Right renal pelvis (tissue), 4 donors: ENCODE results near the gene SORCS1. TPM values are rescaled to one million over a fixed set of nuclear protein-coding genes. Genes with fewer than 3 reads are reported as not detected.

Experiments used
- DNase-seq, 4 donors: peaks; one replicate each; pipeline ENCODE4 v3.0.0-alpha.2; 2013; ENCODE audit warnings: low read depth in 4 of 4, low spot score in 3 of 4, missing footprints in 1 of 4
- polyA plus RNA-seq, 4 donors: library from polyadenylated mRNA; unstranded; fragments of 120-200 nt; gene quantifications; one replicate each; pipeline ENCODE4 v1.2.1, GENCODE V29; 2013; ENCODE audit not compliant: insufficient read length in 4 of 4

The SORCS1 gene
- polyA plus RNA-seq, 4 donors: 7.5 to 21.1 (median 16.1) TPM

DNA sequence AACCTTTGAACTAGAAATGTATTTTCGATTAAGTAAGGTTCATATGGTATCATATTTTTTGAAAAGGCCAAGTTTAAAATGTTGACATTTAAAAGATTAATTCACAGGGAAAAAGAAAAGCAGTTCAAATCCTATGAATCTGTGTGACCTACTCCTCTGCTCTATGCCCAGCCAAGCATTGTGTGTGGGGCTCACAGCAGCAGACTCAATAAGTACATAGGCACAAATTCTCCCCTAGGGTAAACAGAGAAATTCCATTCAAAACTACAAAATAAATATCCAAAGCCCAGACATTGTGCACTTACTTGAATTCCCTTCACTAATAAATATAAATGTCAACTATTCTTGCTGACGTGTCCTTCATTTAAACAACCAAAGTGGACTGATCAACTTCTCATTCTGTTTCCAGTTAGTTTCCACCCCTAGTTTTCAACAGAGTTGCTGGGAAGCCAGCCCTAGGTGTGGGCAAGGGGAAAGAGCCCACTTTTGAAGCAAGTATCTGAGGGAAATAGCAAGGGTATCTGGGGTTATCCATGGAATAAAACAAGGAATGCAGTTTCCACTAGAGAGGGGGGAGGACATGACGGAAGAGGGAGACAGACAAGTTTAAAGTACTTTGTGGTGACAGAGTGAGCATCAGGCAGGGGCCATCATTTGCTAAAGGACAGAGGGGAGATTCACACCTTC, 533.3 kb downstream of the SORCS1 start:
- no peak for DNase-seq

DNA sequence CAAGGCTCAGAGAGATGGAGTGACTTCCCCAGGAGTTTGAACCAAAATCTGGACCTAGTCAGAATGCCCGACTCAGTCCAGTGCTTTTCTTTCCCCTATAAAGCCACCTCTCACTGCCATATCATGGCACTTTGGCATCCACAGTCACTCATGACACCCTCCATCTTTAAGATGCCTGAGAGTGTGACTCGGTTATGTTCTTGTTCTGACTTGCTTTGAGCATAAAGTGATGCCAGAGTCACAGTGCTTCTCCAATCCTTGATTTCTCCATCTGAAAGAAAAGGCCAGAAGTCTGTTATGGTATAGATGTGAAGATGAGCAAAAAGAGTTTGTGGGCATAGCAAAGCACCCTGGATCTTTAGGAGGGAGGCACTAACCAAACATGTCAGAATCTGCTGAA, 538.1 kb downstream of the SORCS1 start:
- no peak for DNase-seq

DNA sequence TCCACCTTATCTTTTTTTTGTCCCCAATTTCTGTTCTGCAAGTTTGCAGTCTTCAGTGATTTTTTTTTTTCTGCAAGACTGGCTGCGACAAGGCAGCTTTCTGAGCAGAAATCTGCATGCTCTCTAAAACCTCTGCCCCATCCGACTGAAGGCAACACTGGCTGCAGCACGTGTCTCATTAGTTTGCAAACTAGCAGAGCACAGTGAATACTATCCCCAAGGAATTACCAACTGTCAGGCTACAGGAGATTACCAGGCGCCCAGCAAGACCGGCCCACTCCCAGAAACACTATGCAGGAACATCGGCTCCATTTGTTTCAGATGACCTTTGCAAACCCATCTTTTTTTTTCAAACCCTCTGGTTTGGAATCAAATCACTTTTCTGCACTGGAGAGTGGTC, 538.8 kb downstream of the SORCS1 start:
- no peak for DNase-seq

DNA sequence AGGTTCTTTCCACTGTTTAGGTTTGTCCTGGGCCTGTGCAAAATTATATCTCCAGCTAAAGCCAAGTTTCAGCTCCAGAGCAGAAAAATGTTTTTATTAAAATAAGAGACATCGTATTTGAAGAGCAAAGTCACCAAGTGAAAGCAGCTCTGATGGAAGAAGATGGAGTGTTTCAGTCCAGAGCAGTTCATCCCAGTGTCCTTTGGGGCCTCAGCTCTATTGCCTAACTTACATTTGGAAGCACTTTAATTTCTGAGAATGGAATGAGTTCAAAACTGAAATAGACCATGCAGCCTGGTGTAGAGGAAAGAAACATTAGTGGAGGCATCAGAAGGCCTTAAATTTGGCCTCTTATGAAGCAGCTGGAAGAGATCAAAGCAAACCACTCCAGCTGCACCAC, 545.2 kb downstream of the SORCS1 start:
- DNase-seq: no peak

DNA sequence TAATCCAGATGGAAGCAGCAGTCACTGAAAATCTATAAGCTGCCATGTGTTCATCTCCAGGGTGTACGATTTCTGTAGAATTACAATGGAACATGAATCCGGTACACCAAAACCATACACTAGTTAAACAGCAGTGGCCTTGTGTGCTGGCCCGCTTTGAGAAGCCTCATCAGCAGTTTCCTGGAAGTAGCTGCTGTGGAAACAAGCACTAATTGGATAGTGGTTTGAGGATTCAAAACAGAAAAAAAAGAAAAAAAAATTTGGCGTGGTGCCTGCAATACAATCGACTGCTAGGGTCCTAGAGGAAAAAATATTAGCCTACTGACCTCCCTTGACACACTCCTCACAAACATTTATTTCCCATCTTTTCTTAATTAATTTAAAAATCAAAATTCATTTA, 545.9 kb downstream of the SORCS1 start:
- no peak for DNase-seq

DNA sequence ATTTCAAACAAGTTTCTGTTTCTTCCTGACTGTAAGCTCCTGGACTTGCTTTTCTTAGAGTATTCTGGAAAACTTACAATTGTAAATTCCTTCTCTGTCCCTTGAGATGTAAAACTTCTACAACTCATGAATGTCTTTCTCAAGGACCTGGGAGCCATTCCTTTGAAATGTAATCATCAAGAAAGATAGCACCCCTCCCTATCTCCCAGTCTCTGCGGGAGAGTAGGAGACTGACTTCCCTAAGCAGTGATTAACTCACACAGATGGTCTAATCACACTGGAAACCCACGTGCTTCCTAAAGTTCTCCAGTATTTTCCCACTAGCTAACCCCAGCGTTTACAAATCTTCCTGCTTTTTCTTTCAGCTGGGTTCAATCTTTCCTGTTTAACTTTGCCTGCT, 549.4 kb downstream of the SORCS1 start:
- no peak for DNase-seq

DNA sequence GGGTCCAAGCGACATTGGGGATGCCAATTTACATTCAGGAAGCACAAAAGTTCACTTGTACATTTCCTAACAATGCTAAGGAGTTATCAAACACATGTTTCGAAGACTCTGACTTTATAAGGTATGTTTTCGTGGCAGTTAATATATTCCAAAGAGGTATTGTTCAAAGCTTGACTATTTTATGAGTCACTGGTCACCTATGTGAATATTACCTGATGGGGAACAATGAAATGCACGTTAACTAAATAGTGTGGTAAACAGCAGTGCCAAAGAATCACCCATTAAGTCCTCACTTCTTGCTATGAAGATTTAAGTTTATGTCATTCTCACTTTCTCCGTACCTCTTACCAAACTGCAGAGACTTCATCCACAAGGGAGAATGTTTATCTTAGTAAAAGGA, 550.2 kb downstream of the SORCS1 start:
- DNase-seq: no peak

DNA sequence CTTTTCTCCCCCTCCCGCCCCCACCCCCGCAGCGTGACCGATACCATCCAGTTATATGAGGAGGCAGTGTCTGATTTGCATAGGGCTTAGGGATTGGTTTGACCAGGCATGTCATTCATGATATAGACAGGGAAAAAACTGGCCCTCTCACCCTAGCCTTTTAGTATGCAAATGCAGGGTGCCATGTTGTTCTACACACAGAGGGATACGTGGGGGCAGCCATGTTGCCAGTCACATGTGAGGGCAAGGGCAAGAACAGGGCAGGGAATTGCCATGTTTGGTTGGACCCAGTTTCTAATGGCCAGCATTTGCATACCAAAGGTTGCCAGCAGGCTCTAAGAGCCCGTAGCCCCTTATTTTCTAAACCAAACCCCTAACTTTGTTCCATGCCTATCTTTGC, 552.1 kb downstream of the SORCS1 start:
- no peak for DNase-seq

DNA sequence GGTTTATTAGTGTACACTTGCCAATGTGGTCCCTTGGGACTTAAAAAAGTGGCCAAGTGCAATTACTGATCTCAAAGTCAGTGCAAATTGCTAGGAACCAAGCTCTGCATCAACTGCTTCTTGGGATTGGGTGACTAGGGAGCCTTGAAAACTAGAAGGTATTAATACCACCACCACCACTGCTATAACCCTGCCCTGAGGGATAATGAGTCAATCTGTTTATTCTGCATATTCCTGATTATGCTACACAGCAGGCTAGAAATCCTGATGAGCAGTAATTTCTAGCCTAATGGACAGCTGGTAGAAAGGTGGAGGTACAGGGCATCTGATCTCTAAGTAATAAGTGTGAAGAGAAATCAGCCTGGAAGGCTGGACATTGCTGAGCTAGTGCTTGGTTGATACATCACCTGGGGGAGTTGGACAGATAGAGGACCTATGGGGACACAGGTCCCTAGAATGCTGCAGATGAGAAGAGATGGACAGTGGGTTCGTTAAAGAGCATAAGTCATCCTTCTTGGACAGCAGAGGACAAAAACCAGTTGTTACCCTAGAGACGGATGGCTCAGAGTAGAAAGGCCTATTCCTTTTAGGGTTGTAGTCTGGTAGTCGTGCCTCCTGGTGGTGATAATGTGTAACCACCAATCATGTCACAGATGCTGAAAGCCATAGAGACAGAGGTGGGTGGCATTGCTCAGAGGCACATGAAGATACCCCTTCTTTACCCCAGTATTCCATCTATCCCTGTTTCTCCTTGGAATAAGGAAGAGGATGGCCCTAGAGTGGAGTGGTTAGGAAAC, 554.8 kb downstream of the SORCS1 start:
- no peak for DNase-seq

DNA sequence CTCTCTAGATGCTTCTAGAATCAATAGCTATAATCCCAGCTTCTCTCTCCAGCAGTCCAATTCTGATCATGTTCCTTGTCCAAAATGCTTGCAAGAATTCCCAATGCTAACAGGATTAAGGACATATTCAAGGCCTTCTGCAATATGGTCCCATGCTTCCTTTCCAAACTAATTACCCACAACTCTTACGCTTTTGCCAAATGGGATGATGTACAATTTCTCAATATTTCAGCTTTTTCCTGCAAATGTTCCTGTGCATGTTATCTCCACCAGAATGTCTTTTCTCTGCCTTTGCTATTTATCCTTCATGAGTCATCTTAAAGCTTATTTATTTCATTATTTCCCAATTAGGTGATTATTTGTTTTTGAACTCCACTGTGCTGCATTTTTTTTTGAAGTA, 556.4 kb downstream of the SORCS1 start:
- no peak for DNase-seq

DNA sequence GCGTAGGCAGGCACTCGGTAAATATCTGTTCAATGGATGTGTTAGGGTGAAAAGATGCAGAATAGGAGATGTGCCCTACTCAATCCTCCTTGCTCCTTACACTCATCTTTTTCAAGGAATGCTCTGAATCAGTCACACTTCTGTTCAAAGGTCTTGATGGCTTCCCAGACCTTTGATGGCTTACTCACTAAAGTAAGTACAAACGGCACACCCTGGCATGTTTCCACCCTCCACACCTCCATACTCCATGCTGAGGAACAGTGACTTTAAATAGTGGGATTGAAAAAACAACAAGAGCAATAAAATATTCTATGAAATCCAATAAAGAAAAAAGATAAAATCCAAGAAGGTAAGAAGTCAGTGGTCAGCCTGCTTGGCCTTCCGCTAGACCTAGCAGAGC, 569.2 kb downstream of the SORCS1 start:
- DNase-seq: no peak

DNA sequence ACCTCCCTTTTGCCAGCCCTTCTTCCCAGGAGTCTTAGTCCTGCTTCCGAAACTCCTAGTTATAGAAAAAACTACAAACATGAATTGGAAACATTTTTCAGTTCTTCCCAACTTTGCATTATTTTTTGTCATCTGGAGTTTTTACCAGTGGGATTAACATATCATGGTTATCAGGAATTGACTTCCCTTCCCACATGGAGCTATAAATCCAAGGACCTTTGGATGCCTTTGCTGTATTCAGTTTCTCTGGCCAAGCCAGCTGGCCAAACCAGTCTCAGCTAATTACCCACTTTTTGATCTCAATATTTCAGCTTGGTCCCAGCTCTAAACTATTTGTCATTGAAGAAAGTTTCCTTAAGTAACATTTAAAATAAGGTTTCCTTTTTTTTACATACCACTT, 570.6 kb downstream of the SORCS1 start:
- no peak for DNase-seq

DNA sequence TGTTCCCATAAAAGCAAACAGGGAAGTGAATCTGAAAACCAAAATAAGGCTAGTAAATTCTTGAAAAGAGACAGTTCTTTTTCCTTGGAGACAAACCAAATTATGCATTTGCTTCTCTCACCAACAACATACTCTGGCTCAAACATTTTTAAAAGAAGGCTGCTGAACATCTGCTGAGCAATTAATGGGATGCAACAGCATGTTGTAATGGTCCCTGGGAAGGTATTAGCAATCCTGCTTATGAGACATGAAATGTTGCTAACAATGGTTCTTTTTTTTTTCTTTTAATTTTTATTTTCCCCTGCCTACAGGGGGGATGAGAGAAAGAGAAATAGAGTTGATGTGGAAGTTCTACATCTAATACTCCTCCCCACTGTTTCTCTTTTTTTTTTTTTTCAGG, 572.1 kb downstream of the SORCS1 start:
- no peak for DNase-seq

DNA sequence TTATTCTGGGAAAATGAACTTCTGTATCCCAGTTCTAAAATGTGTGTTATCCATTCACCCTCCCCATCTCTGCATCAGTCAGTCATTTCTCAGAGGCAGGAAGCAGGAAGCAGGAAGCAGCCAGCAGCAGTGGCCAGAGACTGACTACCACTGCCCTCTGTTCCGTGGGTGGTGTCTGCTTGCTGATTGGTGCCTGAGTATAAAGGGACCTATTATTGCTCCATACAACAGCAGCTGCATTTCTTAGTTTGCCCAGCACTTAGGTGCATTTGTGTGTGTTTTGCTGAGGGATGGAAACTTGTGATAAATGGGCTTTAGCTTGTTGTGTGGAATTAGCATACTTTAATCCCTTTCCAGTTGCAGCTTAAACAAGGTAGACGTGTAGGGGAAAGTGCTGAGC, 582.2 kb downstream of the SORCS1 start:
- DNase-seq: no peak

DNA sequence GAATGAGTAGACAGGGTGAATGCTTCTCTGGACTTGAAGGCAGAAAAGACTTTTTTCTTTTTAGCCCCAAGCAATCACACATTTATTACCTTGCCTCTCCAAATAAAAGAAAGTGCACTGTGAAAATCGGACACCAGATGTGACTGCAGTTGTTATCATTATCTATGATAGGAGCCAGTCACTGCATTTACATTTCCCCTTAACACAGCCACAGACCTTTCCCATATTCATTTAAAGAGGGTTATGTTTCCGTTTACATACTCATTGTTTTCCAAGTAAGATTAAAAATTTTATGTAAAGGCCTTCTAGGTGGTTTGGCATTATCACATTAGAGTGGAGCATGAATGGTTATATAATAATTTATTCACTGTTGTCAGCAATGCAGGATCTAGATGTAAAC, 586.8 kb downstream of the SORCS1 start:
- DNase-seq: no peak

DNA sequence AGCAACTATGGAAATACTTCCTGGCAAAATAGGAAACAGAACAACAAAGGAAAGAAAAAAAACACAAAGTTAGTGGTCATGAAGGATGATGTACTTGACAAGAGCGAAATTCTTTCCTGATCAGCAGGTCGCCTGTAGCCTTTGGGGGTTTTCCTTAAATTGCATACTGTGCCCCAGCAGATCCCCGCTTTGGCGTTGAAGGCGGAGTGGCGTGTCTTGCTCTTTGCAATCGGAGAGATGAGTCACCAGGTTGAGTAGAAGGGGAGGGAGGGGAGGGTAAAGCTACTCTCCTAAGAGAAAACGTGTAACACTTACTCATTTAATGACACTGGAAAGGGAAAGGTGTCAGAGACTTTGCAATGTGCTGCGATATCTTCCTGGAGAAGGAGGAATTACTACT, 587.2 kb downstream of the SORCS1 start:
- DNase-seq: no peak

DNA sequence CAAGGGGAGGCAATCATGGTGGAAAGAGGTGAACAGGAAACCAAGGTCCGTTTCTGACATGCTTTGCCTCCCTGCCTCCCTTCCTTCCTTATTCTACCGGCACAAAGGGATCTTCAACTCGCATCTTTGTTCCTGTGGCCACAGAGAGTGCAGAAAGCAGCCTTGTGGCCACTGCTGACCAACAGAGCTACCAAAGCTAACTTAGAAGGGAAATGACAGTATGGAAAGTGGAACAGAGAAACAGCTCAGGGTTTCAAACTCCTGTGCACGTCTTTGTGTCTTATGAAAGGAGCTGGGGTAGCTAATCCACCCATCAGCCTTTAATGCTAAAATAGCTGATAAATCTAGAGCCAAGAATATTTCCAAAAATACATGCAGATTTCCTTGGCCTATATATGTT, 588.0 kb downstream of the SORCS1 start:
- DNase-seq: no peak

DNA sequence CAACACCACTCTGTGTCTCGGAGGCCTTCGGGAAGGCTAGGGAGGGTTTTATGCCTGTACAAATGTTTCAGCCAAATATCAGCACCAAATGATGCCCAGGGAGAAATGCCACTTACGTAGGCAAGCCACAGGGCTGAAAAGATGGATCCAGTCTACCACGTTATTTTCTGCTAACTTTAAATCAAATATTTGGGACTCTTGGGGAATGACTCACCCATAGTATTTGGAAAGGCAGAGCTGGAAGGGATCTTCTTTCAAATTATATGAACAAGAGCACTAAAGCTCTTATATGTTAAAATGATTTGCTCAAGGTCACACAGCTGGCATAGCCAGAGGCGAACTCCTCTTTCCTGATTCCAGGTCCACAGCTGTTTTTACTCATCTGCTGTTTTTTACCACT, 591.4 kb downstream of the SORCS1 start:
- DNase-seq: no peak

DNA sequence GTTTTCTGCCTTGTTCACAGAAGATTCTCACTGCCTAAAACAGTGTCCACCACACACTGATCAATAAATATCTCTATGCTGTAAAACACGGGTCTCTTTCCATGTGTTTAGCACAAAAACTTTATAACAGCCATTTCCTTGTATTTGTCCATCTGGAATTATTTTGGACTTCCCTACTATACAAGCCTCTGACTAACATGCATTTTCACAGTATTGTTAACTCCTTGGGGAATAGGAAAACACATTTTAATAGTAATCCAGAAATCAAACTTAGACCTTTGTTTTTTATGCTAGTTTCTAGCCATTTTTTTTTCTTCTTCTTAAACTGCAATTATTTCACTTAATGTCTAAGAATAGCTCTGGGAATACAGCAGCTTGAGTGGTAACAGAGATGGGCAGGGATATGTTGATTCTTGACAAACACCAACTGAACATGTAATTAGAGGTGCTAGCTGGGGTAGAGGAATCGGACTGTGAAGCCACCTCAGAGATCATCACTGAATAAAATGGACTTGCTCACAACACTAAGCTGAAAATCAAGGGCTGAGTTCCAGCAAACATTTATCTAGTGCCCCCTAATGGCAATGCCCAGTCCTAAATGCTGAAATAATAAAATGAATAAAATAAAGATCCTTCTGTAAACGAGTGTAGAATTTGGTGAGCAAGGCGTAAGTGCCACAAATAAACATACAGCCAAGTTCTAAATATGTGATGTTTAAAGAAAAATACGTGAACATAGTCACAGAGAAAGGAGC, 593.1 kb downstream of the SORCS1 start:
- peak in 3 of 4 donors; percentile 5 to 10 (median 9) for DNase-seq

DNA sequence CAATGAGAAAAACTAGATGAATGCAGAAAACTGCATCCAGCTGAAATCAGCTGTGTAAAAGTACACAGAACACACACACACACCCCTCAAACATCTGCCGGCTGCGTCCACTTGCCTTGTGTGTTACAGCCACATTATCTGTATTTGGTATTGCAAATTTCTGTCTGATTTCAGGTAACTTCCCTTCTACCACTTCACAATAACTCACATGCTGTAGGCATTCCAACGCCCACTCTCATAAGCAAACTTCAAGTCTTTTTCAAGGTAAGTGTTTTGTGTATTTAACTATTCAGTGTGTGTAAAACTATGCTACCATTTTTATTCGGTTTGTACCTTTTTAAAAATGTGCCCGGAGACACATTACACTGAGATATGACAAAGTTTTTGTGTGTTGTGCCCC, 594.2 kb downstream of the SORCS1 start:
- no peak for DNase-seq

DNA sequence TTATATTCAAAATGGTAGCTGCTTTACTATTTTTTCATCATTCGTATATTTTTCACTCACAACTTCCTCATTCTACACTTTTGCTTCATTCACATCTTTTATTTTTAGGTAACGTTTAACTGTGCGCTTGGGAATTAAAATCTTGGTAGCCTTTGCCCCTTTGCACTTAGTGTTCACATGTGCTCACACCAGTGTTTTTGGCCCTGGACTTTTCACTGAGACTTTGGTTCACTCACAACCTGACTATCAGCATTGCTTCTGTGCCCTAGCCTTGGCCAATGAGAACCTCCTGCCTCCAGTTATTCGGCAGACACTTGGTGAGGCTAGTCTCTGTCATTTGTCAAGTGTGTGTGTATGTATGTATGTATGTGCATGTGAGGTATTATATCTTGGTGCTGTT, 596.9 kb downstream of the SORCS1 start:
- no peak for DNase-seq

DNA sequence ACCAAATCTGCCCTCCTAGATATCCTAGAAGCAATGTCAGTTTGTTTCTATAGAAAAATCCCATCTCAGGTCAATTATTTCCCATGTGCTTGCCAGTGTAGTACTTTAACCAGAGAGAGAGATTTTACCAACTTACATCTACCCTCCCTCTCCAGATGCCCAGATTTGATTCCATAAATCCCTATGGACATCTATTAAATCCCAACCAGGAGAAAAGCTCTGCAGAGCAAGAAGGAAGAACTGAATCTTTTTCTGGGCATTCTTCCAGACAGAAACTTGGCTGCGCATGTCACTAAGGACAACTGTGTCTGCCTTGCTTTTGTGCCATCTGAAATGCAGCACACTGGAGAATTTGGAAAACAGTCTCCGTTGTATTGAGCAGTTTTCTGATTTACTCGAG, 597.6 kb downstream of the SORCS1 start:
- DNase-seq: peak in 3 of 4 donors; percentile 12 to 13 (median 12)
